K562 (cell line): ENCODE measurements around the gene ATRAID. TPM values are rescaled to one million over a fixed set of nuclear protein-coding genes. Genes with fewer than 3 reads are reported as not detected.

Experiments used
- ATAC-seq: fragments of 200-7000 bp; cut with Tn5 transposase; 3 replicates; pipeline ENCODE4 v1.9.1; 2020; ENCODE audit warnings: moderate library complexity
- BruUV-seq: library from RNA; stranded (reverse); fragments of 400-500 nt; replicated peaks from 2 replicates; lab custom pipeline; 2021; lab: Mats Ljungman, UMichigan
- CTCF ChIA-PET: fragments of 300-600 bp; formaldehyde crosslinking; extraction: SDS; loops from one replicate; lab custom pipeline; 2021; ENCODE audit warnings: low intra/inter-chr PET ratio; lab: Yijun Ruan, JAX
- POLR2A ChIA-PET: fragments of 300-600, 350-650 bp; sonication (Branson Sonifier 250); formaldehyde crosslinking; extraction: SDS; loops from one replicate; lab custom pipeline; 2021; ENCODE audit warnings: antibody characterized with exemption, inconsistent platforms; lab: Yijun Ruan, JAX
- DNase-seq, 4 experiments: peaks; one replicate each; pipeline versions ENCODE4 v3.0.0 to v3.0.0-alpha.2; 2011 to 2018; ENCODE audit warnings: low spot score in 3 of 4, mixed read lengths in 3 of 4; ENCODE audit errors: extremely low read depth in 1 of 4
- FAIRE-seq: peaks from 2 replicates; lab custom pipeline; 2011; peaks lifted over from hg19 to GRCh38; lab: Jason Lieb, UNC
- H2AFZ ChIP-seq: 2 replicates; pipeline ENCODE4 v1.6.0; 2011; ENCODE audit warnings: low read depth, low read length, control low read depth, inconsistent platforms
- H3K27ac ChIP-seq: fragments of 200-600 bp; 3 replicates; pipeline ENCODE4 v1.8.0; 2011; ENCODE audit warnings: low read depth, mild to moderate bottlenecking, control low read depth, inconsistent platforms, low read length, moderate library complexity, mixed read lengths; ENCODE audit errors: extremely low read depth
- H3K27me3 ChIP-seq, 2 experiments: fragments of 300-600 bp in 1 of 2; 2 replicates in 1 of 2; 3 replicates in 1 of 2; pipeline versions ENCODE4 v1.6.0 to v1.8.0; 2011; ENCODE audit warnings: inconsistent platforms in 2 of 2, low read length in 2 of 2, mild to moderate bottlenecking in 1 of 2, mixed read lengths in 1 of 2, moderate library complexity in 1 of 2; ENCODE audit not compliant: control insufficient read depth in 2 of 2, insufficient read depth in 2 of 2
- H3K36me3 ChIP-seq: fragments of 300-600 bp; 3 replicates; pipeline ENCODE4 v1.8.0; 2011; ENCODE audit warnings: mild to moderate bottlenecking, low read length, inconsistent platforms; ENCODE audit not compliant: control insufficient read depth, insufficient read depth
- H3K4me1 ChIP-seq, 2 experiments: fragments of 200-600 bp in 1 of 2; replicated peaks in 1 of 2; 2 replicates in 1 of 2; 3 replicates in 1 of 2; pipeline versions ENCODE4 v1.5.1 to v1.8.0; 2011; ENCODE audit warnings: inconsistent platforms in 2 of 2, low read length in 2 of 2, mild to moderate bottlenecking in 1 of 2, mixed read lengths in 1 of 2, moderate library complexity in 1 of 2; ENCODE audit not compliant: control insufficient read depth in 2 of 2, insufficient read depth in 2 of 2
- H3K4me2 ChIP-seq: 2 replicates; pipeline ENCODE4 v1.6.1; 2011; ENCODE audit warnings: low read length, control low read depth, inconsistent platforms, mixed read lengths; ENCODE audit not compliant: insufficient read depth
- H3K4me3 ChIP-seq: fragments of 200-600 bp; sonication (generic), shearing (Covaris generic); 2 replicates; pipeline ENCODE4 v1.5.1; 2016; ENCODE audit warnings: control low read depth, inconsistent platforms
- H3K79me2 ChIP-seq: fragments of 200-600 bp; 3 replicates; pipeline ENCODE4 v1.8.0; 2011; ENCODE audit warnings: low read length, inconsistent platforms; ENCODE audit not compliant: control insufficient read depth, insufficient read depth
- H3K9ac ChIP-seq, 2 experiments: 2 replicates each; pipeline versions ENCODE4 v1.6.0 to v1.6.1; 2011; ENCODE audit warnings: low read depth in 2 of 2, low read length in 2 of 2, control low read depth in 1 of 2, inconsistent platforms in 1 of 2, mild to moderate bottlenecking in 1 of 2, mixed read lengths in 1 of 2; ENCODE audit not compliant: insufficient read depth in 1 of 2
- H3K9me1 ChIP-seq: one replicate; pipeline ENCODE4 v1.6.0; 2011; ENCODE audit warnings: inconsistent platforms, mild to moderate bottlenecking, low read length, moderate library complexity; ENCODE audit not compliant: control insufficient read depth, insufficient read depth
- H3K9me3 ChIP-seq: replicated peaks from 2 replicates; pipeline ENCODE4 v1.5.1; 2011; ENCODE audit warnings: low read depth, low read length, inconsistent platforms; ENCODE audit not compliant: control insufficient read depth, insufficient read depth
- H4K20me1 ChIP-seq: replicated peaks from 2 replicates; pipeline ENCODE4 v1.6.1; 2011; ENCODE audit warnings: low read length, inconsistent platforms, mixed read lengths; ENCODE audit not compliant: control insufficient read depth, insufficient read depth
- FOSL1 ChIP-seq: fragments of 200-800 bp; sonication (Bioruptor generic); conservative IDR thresholded peaks from 2 replicates; pipeline ENCODE4 v1.6.1; 2016; ENCODE audit warnings: missing genetic modification characterization, missing compliant biosample characterization
- PHB ChIP-seq: fragments of 250-450 bp; sonication (Bioruptor Pico); IDR thresholded peaks from 2 replicates; pipeline ENCODE4 v1.5.0; 2021
- POLR2H ChIP-seq: IDR thresholded peaks from 2 replicates; pipeline ENCODE4 v1.6.1; 2016; ENCODE audit warnings: missing genetic modification characterization, low read depth, mild to moderate bottlenecking, control low read depth, missing compliant biosample characterization, moderate library complexity
- ZNF263 ChIP-seq: sonication (generic); formaldehyde crosslinking; IDR thresholded peaks from 2 replicates; pipeline ENCODE4 v1.8.0; 2022; ENCODE audit warnings: mild to moderate bottlenecking, missing genetic modification reagents, borderline replicate concordance
- ZSCAN29 ChIP-seq: fragments of 450-650 bp; IDR thresholded peaks from 2 replicates; pipeline ENCODE4 v1.6.1; 2017
- WGBS: fragments of 100-300 bp; shearing (Covaris generic); methylation state at CpG from one replicate; pipeline ENCODE4 v1.1.6; 2016; ENCODE audit warnings: low coverage, mixed read lengths; ENCODE audit not compliant: insufficient coverage; ENCODE audit errors: missing lambda C conversion rate; 5-methylcytosine and 5-hydroxymethylcytosine counted together
- in situ Hi-C: fragments of 300-500 bp; cut with MboI; formaldehyde crosslinking; loops from 4 replicates; pipeline ENCODE4 v1.15.0; 2018; ENCODE audit warnings: inconsistent platforms, mixed read lengths
- intact Hi-C: fragments of 100-400 bp; cut with micrococcal nuclease; formaldehyde crosslinking; loops from 2 replicates; pipeline ENCODE4 v1.14.2; 2022
- polyA plus RNA-seq, 8 experiments: library from polyadenylated mRNA; depleted of rRNA in 4 of 8; stranded (reverse) in 5 of 8; unstranded in 3 of 8; fragments of >200 nt; fragmentation: Nextera tagmentation in 2 of 8; fragmentation: Illumina TruSeq in 1 of 8; extraction: Ambion mirVana in 2 of 8; extraction: Trizol in 1 of 8; gene quantifications; 2 replicates each; pipeline versions ENCODE4 v1.2.1 to v1.2.3, GENCODE V29; 2011 to 2014; ENCODE audit warnings: inconsistent platforms in 1 of 8, missing spikeins in 1 of 8
- total RNA-seq, 7 experiments: library from RNA; depleted of rRNA in 6 of 7; stranded (reverse); fragments of >200 nt in 6 of 7; fragmentation: Illumina TruSeq in 2 of 7; extraction: Trizol in 2 of 7; gene quantifications; 2 replicates each; pipeline versions ENCODE4 v1.2.1 to v1.2.3, GENCODE V29; 2011 to 2021; ENCODE audit warnings: low replicate concordance in 1 of 7

ATRAID gene
- total and polyA plus RNA-seq, 9 of the 15 experiments (the other 6 are each of a cell fraction or from before 2014, with no cell fraction given), result 70.2 to 187 (median 108) TPM

GRCh38 chr2:27255660-27256059, 43.8 kb downstream of the ATRAID start:
- in situ Hi-C loops, result no loop called here
- Histone ChIP-seq H3K27ac (no peak overlapping the region), H3K27me3 (peaks cover 6 to 14% of the 10 kb centered on the region in 2 experiments; a peak in 3 of 5 replicates), H4K20me1 (no peaks in the 10 kb centered on the region; the same call in none of the 2 replicates), H3K9me3 (no peaks in the 10 kb centered on the region), H3K79me2 (no peaks in the 10 kb centered on the region), H3K4me2 (peak overlapping the region; percentile 13; the same call in 1 of the 2 replicates), H3K36me3 (no peaks in the 10 kb centered on the region), H3K4me3 (no peak overlapping the region), H3K9me1 (no peaks in the 10 kb centered on the region), H3K9ac (no peak overlapping the region), H3K4me1 (peaks cover 10 to 33% of the 10 kb centered on the region in 2 experiments; a peak in 4 of 5 replicates), H2AFZ (no peak overlapping the region)
- BruUV-seq, result no TSS peak
- CTCF ChIA-PET, result no interaction called here
- POLR2A ChIA-PET, result interaction anchor here (1.1 kb wide), 1 partner anchor 16 kb away, joined by 3 read pairs; no protein-coding TSS in a partner anchor
- TF ChIP-seq PHB (CRISPR knock-in tag) (no peak), FOSL1 (tag) (0 out of 2 replicates have a peak, but pooled peaks have one; percentile 21), POLR2H (no peak)
- FAIRE-seq (no peak), DNase-seq (no peak), ATAC-seq (no peak)
- WGBS, result 0% methylated on average over 1 of the region's 1 CpG
- intact Hi-C loops, result no loop called here

- POLR2A ChIA-PET, result interaction anchor here (0.6 to 1.2 kb wide), 2 partner anchors 14 to 181 kb away, joined by 3 to 4 read pairs; no protein-coding TSS in a partner anchor
- intact Hi-C loops, result no loop called here
- FAIRE-seq, result no peak
These were observed 45.1 kb downstream of the ATRAID start for GRCh38 chr2:27256855-27257454.

More at GRCh38 chr2:27256855-27257454, 45.1 kb downstream of the ATRAID start:
- ATAC-seq (no peak), DNase-seq (no peak)
- in situ Hi-C loops, result no loop called here
- no peaks in the 10 kb centered on the region for H3K79me2 ChIP-seq
- no peak overlapping the region for H2AFZ ChIP-seq
- TF ChIP-seq ZNF263 (peak; percentile 52; the same call in 1 of the 2 replicates), ZSCAN29 (no peak)
- H3K27me3 ChIP-seq, result peaks cover 12 to 27% of the 10 kb centered on the region in 2 experiments; a peak in 3 of 5 replicates
- CTCF ChIA-PET, result interaction anchor here (0.6 kb wide), 1 partner anchor 447 kb away, joined by 4 read pairs; no protein-coding TSS in a partner anchor
- H3K9me3 ChIP-seq, result no peaks in the 10 kb centered on the region
- no peaks in the 10 kb centered on the region for H3K9me1 ChIP-seq
- no peaks in the 10 kb centered on the region; the same call in none of the 2 replicates for H4K20me1 ChIP-seq
- no peak overlapping the region for H3K4me3 ChIP-seq
- no peak overlapping the region for H3K27ac ChIP-seq
- H3K9ac ChIP-seq, result peak overlapping the region in 1 of 2 experiments; percentile 50; a peak in 1 of 4 replicates
- H3K4me2 ChIP-seq, result no peak overlapping the region
- H3K4me1 ChIP-seq, result peaks cover 10 to 29% of the 10 kb centered on the region in 2 experiments; a peak in 4 of 5 replicates
- 24% methylated on average over 7 of the region's 7 CpGs for WGBS
- H3K36me3 ChIP-seq, result no peaks in the 10 kb centered on the region
- no TSS peak for BruUV-seq
